DND-41 (cell line): ENCODE measurements around the gene SIRPA.

ENCODE experiments used
- ATAC-seq: fragments of 200-7000 bp; cut with Tn5 transposase; 3 replicates; pipeline ENCODE4 v1.9.1; 2021; ENCODE audit warnings: low read depth; ENCODE audit not compliant: insufficient read depth
- DNase-seq: peaks from one replicate; pipeline ENCODE4 v3.0.0-alpha.2; 2020
- H2AFZ ChIP-seq: 2 replicates; pipeline ENCODE4 v1.6.0; 2012; ENCODE audit warnings: low read depth, low read length
- H3K27ac ChIP-seq: 2 replicates; pipeline ENCODE4 v1.5.1; 2012; ENCODE audit warnings: low read length, inconsistent platforms
- H3K27me3 ChIP-seq: fragments of 200-600 bp; sonication (generic); 2 replicates; pipeline ENCODE4 v1.6.0; 2012; ENCODE audit warnings: low read length, mild to moderate bottlenecking, inconsistent platforms; ENCODE audit not compliant: insufficient read depth, poor library complexity
- H3K36me3 ChIP-seq: 2 replicates; pipeline ENCODE4 v1.5.1; 2012; ENCODE audit warnings: low read length, inconsistent platforms; ENCODE audit not compliant: insufficient read depth
- H3K4me1 ChIP-seq: 2 replicates; pipeline ENCODE4 v1.5.1; 2012; ENCODE audit warnings: mild to moderate bottlenecking, low read length; ENCODE audit not compliant: insufficient read depth
- H3K4me2 ChIP-seq: 2 replicates; pipeline ENCODE4 v1.6.0; 2012; ENCODE audit warnings: mild to moderate bottlenecking, moderate library complexity, low read length, inconsistent platforms; ENCODE audit not compliant: insufficient read depth
- H3K4me3 ChIP-seq, 2 experiments: fragments of 200-600 bp in 1 of 2; shearing (Covaris generic) in 1 of 2; 2 replicates each; pipeline ENCODE4 v1.5.1; 2012 to 2016; ENCODE audit warnings: inconsistent platforms in 2 of 2, low read length in 2 of 2, mild to moderate bottlenecking in 2 of 2, low read depth in 1 of 2, moderate library complexity in 1 of 2
- H3K79me2 ChIP-seq: 2 replicates; pipeline ENCODE4 v1.6.0; 2012; ENCODE audit warnings: low read length, inconsistent platforms; ENCODE audit not compliant: insufficient read depth
- H3K9ac ChIP-seq: 2 replicates; pipeline ENCODE4 v1.6.0; 2012; ENCODE audit warnings: low read depth, mild to moderate bottlenecking, inconsistent platforms, low read length, moderate library complexity
- H3K9me3 ChIP-seq: 2 replicates; pipeline ENCODE4 v1.5.1; 2012; ENCODE audit warnings: low read length, moderate library complexity, mild to moderate bottlenecking, inconsistent platforms; ENCODE audit not compliant: insufficient read depth, severe bottlenecking
- H4K20me1 ChIP-seq: 2 replicates; pipeline ENCODE4 v1.6.0; 2012; ENCODE audit warnings: low read length; ENCODE audit not compliant: insufficient read depth
- CTCF ChIP-seq: IDR thresholded peaks from 2 replicates; pipeline ENCODE4 v1.5.1; 2012; ENCODE audit warnings: borderline replicate concordance, low read length, moderate library complexity, mild to moderate bottlenecking; ENCODE audit not compliant: poor library complexity, severe bottlenecking; ENCODE audit errors: extremely low read depth
- EZH2 ChIP-seq: IDR thresholded peaks from 3 replicates; pipeline ENCODE4 v1.6.1; 2012; ENCODE audit warnings: borderline replicate concordance, low read depth, mild to moderate bottlenecking, moderate library complexity, low read length, inconsistent platforms; ENCODE audit not compliant: severe bottlenecking

Gene SIRPA

GRCh38 chr20:1959156-1959555 lies 63.9 kb downstream of the SIRPA start:
- Histone ChIP-seq H3K4me2 (no peak overlapping the region), H3K4me3 (no peak overlapping the region), H3K79me2 (no peaks in the 10 kb centered on the region), H3K27me3 (peaks cover 14% of the 10 kb centered on the region), H2AFZ (no peak overlapping the region), H3K36me3 (no peaks in the 10 kb centered on the region), H3K4me1 (no peaks in the 10 kb centered on the region), H3K9me3 (no peaks in the 10 kb centered on the region), H4K20me1 (no peaks in the 10 kb centered on the region), H3K27ac (no peak overlapping the region), H3K9ac (no peak overlapping the region)
- ATAC-seq (no peak), DNase-seq (no peak)
- TF ChIP-seq CTCF, result no peak
- no peak for TF ChIP-seq EZH2

GRCh38 chr20:1961374-1961773 lies 66.2 kb downstream of the SIRPA start:
- DNase-seq (no peak), ATAC-seq (no peak)
- Histone ChIP-seq H3K9me3 (no peaks in the 10 kb centered on the region), H3K9ac (no peak overlapping the region), H3K36me3 (no peaks in the 10 kb centered on the region), H3K4me3 (no peak overlapping the region), H3K27me3 (peaks cover 17% of the 10 kb centered on the region), H4K20me1 (peaks cover 7% of the 10 kb centered on the region), H2AFZ (no peak overlapping the region), H3K4me1 (peaks cover 6% of the 10 kb centered on the region; the same call in 1 of the 2 replicates), H3K4me2 (no peak overlapping the region), H3K79me2 (no peaks in the 10 kb centered on the region), H3K27ac (no peak overlapping the region)
- TF ChIP-seq EZH2 (no peak), CTCF (no peak)

- Histone ChIP-seq H3K27me3 (peaks cover 21% of the 10 kb centered on the region), H3K36me3 (no peaks in the 10 kb centered on the region), H3K9me3 (no peaks in the 10 kb centered on the region), H3K9ac (no peak overlapping the region), H3K4me1 (peaks cover 6% of the 10 kb centered on the region; the same call in 1 of the 2 replicates), H3K4me3 (no peak overlapping the region), H3K79me2 (no peaks in the 10 kb centered on the region), H4K20me1 (peaks cover 10% of the 10 kb centered on the region), H3K27ac (no peak overlapping the region), H3K4me2 (no peak overlapping the region), H2AFZ (no peak overlapping the region)
- ATAC-seq (no peak), DNase-seq (no peak)
- no peak for TF ChIP-seq CTCF
- TF ChIP-seq EZH2, result no peak
These were observed 68.9 kb downstream of the SIRPA start for GRCh38 chr20:1964061-1964460.

- DNase-seq (no peak), ATAC-seq (no peak)
- H3K4me1 ChIP-seq, result peaks cover 6% of the 10 kb centered on the region; the same call in 1 of the 2 replicates
- TF ChIP-seq CTCF (no peak), EZH2 (no peak)
- no peaks in the 10 kb centered on the region for H3K9me3 ChIP-seq
- H4K20me1 ChIP-seq, result peaks cover 10% of the 10 kb centered on the region
- no peak overlapping the region for H2AFZ ChIP-seq
- no peaks in the 10 kb centered on the region for H3K36me3 ChIP-seq
- no peak overlapping the region for H3K27ac ChIP-seq
- no peak overlapping the region for H3K4me3 ChIP-seq
- no peak overlapping the region for H3K9ac ChIP-seq
- H3K4me2 ChIP-seq, result no peak overlapping the region
- H3K27me3 ChIP-seq, result peaks cover 21% of the 10 kb centered on the region
- no peaks in the 10 kb centered on the region for H3K79me2 ChIP-seq
These were observed 69.6 kb downstream of the SIRPA start for GRCh38 chr20:1964659-1965405.
